ELF-1 (cell line): ENCODE results near the gene CMYA5.
"Not testable (repeated sequence)": the region's sequence is repeated elsewhere in the genome, so short reads cannot be mapped to it uniquely, and the experiment has no call there.

ENCODE experiments used
- DNase-seq: peaks from one replicate; pipeline ENCODE4 v3.0.0-alpha.2; 2016; ENCODE audit warnings: low read depth, low spot score

Gene CMYA5

DNA sequence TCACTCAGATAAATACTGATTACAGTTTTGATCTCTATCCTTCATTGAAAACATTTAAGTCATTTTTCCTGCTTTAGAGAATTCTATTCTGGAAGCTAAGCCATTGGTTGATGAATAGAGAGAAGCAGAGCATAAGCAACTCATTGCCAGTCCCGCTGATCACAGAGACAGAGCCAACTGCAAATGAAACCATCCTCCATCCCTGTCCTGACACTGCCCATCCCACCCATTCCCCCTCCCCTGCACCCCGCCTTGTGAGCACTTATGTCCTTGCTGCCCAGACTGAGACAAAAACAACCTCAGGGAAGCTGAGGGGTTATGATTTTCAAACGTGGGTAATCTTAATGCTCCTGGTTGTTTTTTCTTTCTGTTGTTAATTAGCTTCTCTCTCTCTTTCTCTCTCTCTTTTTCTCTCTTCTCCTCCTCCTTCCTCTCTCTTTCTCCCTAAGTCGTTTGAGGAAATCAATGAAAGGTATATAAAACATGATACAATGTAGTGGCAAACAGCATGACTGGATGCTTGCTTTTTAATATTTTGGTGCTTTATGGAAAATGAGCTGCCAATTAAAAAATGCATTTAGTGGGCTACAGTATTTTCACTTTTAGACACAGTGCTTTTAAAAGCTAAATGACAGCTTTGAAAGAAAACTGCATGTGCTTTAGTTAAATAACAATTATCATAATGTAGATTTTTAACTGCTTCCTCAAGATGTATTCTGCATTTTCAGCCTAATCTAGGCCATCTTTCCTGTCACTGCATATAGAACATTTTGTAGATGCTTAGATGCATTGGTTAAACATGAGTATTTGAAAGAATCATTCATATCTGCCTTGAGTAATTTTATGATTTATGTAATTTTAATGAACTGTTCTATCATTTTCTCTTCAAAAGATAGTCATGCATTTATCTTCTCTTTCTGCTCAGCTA lies 57.3 kb downstream of the CMYA5 start:
- no peak for DNase-seq

DNA sequence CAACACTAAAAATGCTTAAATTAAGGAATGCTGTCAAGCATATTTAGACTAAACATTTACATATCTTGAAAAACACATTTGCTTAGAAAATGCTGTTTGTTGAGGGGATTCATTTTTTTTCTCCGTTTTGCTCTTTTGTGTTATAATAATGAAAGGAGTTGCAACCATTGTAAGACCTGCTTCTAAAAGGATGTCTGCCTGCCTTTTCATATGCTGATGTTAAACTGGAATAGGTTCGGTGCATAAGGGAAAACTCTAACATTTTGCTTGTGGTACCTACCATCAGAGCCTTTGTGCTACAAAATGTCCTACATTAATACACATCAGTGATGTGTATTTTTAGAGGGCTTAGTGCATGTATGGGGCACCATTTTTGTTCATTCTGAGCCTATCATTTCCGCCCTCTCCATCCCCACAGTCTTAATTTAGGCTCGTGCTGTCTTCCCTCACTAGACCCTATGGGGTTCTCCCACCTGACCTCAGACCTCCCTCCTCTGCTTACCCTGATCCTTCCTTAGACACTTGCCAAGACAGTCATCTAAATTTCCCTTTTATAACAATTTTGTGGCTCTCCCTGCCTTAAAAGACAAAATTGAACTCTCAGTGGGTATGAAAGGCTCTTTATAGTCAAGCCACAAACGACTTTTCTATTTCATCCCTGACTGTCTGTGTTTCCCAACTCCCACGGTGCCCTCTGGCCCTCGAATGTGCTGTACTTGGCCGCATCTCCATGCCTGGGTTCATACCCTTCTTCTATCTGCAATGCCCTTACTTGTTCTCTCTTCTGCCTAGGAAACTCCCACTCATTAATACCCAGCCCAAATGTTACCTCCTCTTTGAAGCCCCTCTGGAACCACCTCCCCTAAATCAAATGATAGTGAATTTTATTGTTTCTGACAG lies 61.2 kb downstream of the CMYA5 start:
- DNase-seq: no peak

GRCh38 chr5:79753092-79753491 lies 63.5 kb downstream of the CMYA5 start:
- no peak for DNase-seq

DNA sequence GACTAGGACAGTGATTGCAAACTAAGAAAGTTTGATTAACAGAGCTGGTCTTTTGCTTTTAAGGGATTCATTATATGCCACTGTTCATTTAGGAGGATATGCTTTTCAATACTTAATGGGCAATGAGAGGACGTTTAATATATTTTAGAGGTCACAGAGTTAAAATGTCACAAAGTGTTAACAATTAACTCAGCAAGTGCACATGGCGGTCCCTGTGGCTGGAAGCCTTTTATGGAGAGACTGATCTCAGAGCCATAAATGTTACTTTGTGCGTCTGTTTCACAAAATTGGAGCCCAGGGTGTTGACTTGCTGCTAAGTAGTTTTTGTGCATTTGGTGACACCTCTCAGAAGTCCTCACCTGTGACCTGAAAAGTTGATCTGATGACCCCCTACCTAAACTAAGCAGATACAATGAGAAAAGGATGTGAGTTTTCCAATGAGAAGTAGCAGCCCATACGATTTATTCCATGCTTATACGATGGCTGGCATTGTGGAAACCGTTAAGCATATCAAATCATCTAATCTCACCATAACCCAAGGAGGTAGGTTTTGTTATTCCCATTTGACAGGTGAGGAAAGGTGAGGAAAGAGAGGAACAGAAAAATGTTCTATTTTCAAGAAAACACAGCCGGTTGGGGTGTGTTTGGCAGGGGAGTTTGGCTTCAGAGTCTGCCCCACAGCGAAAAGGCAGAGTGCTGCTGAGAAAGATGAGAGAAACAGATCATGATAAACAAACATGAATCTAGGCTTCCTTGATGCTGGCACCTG lies 64.4 kb downstream of the CMYA5 start:
- DNase-seq: no peak

GRCh38 chr5:79754865-79755555 lies 65.4 kb downstream of the CMYA5 start:
- no peak for DNase-seq

DNA sequence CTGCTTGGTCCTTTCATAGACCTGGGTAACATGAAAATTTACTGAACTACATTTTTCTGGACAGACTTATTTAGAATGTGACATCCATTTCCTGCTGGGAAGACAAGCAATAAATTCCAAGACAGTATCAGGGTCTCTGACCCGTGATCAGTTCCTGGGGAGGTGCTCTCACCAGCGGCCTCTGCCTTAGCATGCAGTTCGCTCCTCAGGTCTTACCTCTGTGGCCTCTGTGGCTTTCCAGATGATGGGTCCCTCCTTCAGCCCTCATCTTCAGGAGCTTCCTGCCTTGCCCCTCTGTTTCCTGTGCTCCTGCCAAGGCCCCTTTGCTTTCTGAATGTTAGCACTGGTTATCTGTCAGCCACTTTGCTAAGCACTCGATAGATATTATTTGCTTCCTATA lies 66.4 kb downstream of the CMYA5 start:
- no peak for DNase-seq

GRCh38 chr5:79759436-79759835 lies 69.8 kb downstream of the CMYA5 start:
- DNase-seq: no peak

DNA sequence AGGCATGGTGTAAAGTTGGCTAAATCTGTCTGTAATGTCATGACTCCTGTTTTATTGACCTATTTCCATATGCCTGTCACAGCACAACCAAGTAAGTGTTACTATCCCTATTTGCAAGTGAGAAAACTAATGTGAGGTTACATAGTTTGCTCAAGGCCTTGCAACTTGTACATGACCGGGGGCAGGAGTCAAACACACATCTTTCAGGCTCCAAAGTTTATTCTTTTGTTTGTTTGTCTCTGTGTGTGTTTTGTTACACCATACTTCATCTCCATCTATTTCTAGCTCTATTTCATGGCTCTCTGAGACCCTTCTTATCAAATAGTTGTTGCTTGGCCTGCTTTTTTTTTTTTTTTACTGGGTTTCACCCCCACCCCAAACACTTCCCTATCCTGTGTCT lies 70.2 kb downstream of the CMYA5 start:
- DNase-seq: no peak

- DNase-seq: no peak
Observed at GRCh38 chr5:79762929-79763328, 73.3 kb downstream of the CMYA5 start.

GRCh38 chr5:79764147-79764546 lies 74.5 kb downstream of the CMYA5 start:
- not testable (repeated sequence) for DNase-seq

GRCh38 chr5:79771387-79771786 lies 81.8 kb downstream of the CMYA5 start:
- DNase-seq: peak; percentile 16

DNA sequence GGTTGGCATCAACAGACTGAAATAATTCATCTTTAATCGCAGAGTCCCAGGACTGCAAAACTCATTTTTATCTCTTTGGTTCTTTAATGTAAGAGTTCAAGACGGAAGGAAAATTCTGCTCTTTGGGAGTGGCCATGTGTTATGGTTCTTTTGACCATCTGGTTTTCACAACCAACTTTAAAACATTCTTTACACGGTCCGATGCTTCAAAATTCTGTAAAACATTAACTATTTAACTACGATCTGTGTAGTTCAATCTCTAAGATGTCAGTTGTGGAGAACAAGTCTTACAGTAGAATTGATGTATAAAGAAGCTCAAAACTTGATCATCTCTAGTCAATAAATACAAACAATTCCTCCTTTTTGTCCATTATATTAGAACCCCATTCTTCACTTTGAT lies 83.0 kb downstream of the CMYA5 start:
- no peak for DNase-seq

DNA sequence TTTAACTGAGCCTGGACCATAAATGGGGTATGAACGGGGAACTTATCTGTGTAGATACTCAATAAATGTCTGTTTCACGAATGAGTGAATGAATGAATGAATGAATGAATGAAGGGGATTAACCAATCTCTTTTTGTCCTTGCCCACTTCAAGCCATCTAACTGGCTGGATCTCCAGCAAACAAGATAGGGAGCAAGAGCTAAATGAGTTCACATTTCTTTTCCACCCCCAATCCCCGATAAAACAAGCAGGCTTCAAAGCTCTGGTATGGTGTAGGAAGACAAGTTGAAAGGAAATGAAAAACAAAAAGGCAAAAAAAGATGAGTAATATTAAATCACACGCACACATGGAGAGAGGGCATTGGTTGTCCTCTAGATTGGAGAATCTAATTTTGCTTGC lies 84.0 kb downstream of the CMYA5 start:
- no peak for DNase-seq

GRCh38 chr5:79774171-79774854 lies 84.7 kb downstream of the CMYA5 start:
- DNase-seq: peak; percentile 80

DNA sequence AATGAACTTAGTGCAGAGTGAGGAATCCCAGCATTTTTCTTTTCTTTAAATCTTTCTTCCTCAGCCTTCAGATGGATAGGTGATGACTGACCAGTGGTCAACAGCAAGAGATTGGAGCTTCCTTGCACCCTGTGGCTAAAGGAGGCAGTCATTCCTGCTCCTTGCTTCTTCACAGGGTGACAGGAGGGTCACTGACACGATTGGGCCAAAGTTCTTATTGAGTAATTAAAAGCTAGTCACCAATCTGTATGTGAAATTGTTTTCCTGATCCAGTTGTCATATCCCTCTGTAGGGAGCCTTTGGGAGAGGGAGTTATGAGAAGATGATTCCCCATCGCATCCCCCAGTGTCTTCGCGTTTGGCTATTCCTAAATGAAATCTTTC lies 85.2 kb downstream of the CMYA5 start:
- no peak for DNase-seq

- DNase-seq: not testable (repeated sequence)
Observed at GRCh38 chr5:79784741-79785140, 95.1 kb downstream of the CMYA5 start.

- no peak for DNase-seq
Observed at GRCh38 chr5:79785983-79786382, 96.3 kb downstream of the CMYA5 start.

- no peak for DNase-seq
Observed at GRCh38 chr5:79787448-79787847, 97.8 kb downstream of the CMYA5 start.

- DNase-seq: no peak
Observed at GRCh38 chr5:79791843-79792242, 102.2 kb downstream of the CMYA5 start.

DNA sequence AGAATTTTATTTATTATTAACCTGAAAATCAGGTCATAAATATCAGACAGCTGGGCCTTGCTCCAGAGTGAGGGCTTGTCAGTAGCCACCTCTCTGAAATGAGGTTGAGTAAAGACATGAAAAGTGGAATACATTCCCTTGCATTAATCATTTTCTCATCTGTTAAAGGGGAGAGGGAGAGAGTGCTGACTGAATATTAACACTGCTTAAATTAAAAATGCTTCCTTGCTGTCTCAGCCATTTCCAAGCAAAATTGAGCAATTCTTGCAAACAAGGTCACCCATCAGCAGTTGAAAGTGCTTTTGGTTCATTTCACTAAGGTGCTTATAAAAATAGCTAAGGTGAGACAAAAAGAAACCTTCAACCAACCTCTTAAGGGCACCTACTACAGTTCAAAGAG lies 102.8 kb downstream of the CMYA5 start:
- DNase-seq: no peak

DNA sequence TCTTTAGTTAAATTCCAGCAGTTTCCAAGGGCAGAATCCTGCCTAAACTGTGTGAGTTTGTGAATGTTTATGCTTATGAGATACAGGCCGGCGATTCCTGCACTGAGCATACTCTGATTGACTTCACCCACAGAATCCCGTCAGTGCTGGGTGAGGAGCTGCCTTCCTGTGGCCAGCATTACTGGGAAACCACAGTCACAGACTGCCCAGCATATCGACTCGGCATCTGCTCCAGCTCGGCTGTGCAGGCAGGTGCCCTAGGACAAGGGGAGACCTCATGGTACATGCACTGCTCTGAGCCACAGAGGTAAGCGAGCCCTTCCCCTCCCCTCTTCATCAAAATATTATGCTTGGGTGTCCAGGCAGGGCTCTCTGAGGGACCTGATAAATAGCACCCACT lies 103.7 kb downstream of the CMYA5 start:
- DNase-seq: no peak
